HG03565 (cell line): ENCODE results near the gene ITSN1.
"Not testable (repeated sequence)": the region's sequence is repeated elsewhere in the genome, so short reads cannot be mapped to it uniquely, and the experiment has no call there.

Experiments used
- ATAC-seq: cut with Tn5 transposase; IDR thresholded peaks from one replicate; pipeline ENCODE4 v1.9.1; 2021; ENCODE audit warnings: mild to moderate bottlenecking, moderate library complexity; ENCODE audit not compliant: unreplicated experiment

The ITSN1 gene

DNA sequence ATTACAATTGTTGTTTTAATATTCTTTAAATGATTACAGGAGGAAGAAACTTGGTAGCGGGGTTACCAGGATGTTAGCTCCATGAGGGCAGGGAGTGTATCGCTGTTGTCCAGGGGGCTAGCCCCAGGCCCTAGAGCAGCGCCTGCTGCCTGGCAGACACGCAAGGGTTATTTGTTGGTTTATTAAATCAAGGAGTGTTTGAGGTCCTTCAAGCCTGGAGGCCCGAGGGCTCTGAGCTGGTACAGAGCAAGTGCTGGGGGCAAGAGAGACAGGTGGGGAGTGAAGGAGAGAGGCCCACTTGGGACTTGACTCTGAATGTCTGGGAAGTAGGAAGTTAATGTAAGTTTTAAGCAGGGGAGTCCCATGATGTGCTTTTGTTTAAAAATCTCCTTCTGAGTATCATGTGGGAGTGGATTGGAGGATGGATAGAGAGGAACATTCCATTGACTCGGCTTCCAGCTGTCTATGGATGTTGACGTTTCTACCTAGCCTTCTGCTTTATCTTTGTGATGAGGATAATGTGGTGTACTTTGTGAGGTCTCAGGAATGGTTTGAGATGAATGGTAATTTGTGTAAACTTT lies 8.7 kb downstream of the ITSN1 start:
- ATAC-seq: no peak

DNA sequence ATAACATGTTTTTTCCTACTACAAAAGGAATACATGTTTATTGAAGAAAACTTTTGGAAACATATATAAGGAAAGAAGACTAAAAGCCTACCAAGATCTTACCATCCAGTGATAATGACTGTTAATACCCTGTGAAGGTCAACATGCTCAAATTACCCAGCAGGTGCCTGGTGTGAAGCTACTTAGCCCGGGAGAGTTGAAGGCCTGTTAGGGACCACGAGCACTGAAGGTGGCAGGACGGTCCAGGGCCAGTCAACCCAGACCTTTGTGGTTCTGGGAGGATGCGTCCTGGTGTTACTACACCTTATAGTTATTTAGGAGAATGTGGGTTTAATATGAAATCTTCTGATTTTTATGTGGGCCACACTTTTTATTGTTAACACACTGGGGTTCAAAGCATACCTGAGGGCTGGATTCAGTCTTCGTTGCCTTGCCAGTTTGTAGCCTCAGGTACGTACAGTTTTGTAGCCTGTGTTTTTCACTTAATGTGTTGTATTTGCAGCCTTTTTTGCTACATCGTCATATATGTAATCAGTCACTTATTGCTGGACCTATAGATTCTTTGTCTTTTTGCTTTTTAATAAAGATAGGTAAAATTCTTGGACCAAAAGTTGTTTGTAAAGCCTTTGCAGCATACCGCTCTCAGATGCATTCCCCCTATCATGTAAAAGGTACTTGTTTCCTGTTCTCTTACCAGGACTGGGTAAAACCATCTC lies 9.8 kb downstream of the ITSN1 start:
- no peak for ATAC-seq

DNA sequence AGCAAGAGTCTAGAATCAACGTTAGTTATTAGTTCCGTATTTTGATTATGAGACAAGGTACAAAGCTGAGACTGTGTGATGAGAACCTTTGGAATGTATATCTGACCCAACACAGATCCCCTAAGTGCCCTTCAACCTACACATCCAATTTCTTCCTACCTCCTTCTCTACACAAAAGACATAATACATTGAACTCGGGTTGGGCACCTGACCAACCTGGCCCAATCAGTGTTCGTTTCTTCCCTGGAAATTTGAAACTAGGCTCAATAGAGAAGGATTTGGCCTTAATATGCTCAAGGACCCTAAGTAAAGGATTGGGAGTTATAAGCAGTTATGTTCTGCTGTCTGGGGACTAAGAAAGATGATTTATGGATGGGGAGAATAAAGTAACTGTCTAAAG lies 12.1 kb downstream of the ITSN1 start:
- ATAC-seq: no peak

DNA sequence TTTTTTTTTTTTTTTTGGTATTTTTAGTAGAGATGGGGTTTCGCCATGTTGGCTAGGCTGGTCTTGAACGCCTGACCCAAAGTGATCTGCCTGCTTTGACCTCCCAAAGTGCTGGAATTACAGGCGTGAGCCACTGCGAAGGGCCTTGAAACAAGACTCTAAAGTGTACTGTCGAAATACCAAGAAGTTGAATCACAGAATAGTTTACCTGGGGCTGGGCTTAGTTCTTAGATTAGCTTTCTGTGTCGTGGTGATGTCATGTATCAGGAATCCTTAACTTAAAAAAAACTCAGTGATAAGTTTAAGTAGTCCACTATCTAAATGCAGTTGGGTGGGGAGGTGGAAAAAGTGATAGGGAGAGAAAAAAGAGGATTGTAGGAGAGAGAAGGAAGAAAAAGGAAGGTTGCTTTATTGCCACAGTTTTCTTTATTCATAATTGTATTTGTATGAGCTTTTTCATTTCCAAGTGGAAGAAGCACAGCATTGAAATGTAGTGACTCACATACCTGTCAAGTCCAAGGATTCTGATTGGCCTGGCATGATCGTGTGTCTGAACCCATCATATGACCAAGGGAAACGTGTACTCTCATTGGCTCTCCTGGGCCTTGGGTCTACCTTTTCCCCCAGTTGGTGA lies 13.4 kb downstream of the ITSN1 start:
- no peak for ATAC-seq

DNA sequence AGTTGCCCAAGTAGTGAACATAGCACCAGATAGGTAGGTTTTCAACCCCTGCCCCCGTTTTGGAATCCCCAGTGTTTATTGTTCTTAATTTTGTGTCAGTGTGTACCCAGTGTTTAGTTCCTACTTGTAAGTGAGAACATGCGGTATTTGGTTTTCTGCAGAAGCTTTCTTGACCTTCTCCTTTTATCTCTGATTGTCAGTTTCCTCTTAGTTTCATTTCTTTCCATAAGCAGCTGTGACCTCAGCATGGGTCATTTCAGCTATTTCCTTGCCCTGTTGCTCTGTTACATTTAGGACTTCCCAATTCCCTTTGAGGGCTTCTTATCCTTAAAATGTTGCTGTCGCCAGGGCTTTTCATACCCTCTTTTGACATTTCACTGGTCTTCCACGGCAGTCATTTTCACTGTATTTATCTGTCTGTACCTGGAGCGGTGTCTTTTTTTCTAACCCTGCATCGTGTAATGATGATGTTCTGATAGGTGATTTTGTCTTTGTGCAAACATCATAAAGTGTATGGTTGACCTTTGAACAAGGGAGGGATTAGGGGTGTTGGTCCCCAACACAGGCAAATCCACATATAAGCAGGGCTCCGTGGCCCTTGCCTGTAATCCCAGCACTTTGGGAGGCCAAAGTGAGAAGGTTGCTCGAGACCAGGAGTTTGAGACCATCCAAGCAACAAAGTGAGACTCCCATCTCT lies 15.0 kb downstream of the ITSN1 start:
- no peak for ATAC-seq

DNA sequence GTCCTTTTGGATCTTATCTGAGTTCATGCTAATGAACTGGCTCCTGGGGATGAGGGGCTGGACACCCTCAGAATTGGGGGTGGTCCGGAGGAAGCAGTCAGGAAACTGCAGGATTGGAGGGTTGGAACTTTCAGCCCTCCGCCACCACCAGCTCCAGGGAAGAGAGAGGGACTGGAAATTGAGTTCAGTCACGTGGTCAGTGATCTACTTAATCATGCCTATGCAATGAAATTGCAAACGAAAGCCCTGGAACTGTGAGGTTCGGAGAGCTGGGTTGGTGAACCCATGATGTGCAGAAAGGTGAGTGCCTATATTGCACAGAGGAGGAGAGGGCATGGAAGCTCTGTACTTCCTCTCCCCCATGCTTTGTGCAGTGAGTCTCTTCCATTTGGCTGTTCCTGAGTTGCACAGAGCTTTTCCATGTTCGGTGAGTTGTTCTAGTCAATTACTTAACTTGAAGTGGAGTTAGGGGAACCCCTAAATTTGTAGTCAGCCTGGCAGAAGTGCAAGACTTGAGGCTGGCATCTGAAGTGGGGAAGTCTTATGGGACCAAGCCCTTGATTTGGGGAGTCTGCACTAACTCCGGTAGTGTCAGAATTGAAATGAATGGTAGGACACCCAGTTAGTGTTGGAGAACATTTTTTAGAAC lies 16.7 kb downstream of the ITSN1 start:
- ATAC-seq: no peak

DNA sequence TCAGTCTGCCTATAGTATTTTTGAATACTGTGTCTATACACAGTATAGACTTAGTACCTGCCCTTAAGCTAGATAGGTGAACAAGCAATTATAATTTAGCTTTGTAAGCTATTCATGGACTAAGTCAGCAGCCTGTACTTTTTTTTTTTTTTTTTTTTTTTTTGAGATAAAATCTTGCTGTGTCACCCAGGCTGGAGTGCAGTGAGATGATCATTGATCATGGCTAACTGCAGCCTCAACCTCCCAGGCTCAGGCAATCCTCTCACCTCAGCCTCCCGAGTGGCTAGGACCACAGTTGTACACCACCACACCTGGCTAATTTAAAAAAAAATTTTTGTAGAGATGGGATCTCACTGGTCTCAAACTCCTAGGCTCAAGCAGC lies 17.3 kb downstream of the ITSN1 start:
- ATAC-seq: no peak

DNA sequence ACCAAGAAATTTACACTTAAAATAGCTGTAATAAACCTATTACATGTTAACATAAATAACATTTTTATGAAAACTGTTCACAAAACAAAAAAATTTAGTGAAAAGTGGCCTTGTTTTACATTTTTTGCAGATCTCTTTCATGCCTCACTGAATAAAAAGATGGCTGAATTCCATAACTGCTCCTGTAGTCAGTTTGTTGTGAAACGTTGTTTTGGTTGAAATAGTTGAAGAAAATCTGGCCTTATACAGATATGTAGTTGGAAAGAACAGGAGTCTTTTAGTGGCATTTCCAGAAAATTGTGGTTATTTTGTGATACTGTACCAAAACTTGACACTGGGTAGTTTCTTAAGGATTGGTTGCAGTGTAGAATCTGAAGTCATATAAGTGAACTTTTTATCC lies 18.1 kb downstream of the ITSN1 start:
- ATAC-seq: no peak

DNA sequence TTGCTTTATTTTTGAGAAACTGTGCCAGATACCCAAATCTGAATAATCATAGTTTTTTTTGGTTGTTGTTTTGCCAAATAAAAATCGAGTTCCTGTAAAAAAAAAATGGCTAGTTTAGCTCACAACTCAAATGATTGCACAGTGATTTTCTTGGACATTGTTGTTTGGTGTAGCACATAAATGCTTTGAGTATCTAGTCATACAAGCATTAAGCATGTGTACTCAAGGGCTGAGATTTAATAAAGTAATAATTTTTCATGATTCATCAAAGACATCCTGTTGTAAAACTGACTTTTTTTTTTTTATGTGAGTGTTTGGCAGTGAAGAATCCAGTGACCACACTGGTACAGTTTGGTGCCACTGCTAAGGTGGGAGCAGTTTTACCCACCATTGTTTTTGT lies 18.8 kb downstream of the ITSN1 start:
- no peak for ATAC-seq

DNA sequence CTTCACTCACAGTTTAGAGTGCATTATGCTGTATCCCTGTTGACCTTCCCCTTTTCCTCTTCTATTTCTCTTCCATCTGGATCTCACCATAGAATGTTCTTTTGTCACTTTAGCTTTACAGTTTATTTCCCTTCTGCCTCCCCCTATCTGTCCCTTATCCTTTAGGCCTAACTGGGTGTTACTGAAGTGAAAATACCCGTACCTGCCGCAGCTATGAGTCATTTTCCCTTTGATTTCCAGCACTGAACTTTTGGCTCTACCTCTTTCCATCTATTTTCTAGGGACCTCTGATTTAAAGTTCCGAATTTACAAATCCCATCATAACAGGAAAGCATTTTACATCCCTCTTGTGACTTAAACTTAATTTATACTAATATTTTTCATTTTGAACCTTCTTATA lies 19.7 kb downstream of the ITSN1 start:
- no peak for ATAC-seq

DNA sequence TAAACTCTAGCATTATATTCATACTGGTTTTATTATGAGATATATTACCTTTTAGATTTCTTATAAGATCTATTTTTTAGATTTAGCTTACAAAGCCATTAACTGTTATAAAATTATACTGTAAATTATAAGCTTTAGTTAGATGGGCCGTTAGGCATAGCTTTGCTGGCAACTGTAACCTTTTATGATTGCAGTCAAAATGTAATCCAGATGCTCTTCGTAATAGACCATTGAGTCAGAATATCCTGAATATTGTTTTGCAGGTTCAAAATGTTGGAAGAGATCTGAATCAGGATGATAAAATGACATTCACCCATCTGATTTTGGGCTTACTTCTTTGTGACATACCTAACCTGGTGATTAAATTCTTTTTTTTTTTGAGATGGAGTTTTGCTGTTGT lies 20.9 kb downstream of the ITSN1 start:
- ATAC-seq: no peak

DNA sequence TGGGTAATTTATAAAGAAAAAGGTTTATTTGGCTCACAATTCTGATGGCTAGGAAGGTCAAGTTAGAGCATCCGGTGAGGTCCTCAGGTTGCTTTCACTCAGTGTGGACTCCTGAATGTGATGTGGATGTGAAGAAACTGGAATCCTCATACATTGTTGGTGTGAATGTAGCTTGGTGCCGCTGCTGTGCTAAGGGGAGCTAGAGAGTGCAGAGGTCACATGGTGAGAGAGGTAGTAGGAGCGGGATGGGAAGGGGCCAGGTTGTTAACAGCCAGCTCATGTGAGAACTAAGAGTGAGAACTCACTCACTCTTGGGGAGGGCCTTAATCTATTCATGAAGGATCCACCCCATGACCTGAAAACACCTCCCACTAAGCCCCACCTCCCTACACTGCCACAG lies 21.8 kb downstream of the ITSN1 start:
- ATAC-seq: no peak

DNA sequence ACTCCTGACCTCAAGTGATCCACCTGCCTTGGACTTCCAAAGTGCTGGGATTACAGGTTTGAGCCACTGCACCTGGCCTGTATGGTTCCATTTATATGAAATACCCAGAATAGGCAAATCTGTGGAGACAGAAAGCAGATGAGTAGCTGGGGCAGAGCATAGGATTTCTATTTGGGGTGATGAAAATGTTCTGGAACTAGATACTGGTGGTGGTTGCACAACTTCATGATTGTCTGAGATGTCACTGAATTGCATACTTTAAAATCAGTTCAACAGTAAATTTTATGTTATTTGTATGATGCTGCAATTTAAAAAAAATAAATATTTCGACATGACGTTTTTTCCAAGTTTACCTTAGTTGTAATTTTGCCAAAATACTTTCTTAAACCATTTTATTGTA lies 23.9 kb downstream of the ITSN1 start:
- no peak for ATAC-seq

DNA sequence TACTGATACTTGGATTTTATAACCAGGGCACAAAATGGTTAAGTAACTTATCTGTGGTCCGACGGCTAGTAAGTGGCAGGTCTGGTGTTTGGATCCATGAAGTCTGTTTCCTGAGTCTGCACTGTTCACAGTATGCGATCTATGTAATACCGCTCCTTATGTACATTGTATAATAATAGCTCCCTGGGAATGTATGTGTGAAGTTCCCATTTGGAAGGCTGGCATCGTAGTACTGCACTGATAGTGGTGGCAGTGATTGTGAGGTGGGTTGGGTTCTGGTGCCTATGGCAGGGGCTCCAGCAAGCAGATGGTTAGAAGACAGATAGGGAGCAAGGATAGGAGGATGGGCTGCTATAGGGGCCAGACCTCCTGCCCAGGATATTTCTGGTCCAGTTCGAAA lies 25.3 kb downstream of the ITSN1 start:
- no peak for ATAC-seq

DNA sequence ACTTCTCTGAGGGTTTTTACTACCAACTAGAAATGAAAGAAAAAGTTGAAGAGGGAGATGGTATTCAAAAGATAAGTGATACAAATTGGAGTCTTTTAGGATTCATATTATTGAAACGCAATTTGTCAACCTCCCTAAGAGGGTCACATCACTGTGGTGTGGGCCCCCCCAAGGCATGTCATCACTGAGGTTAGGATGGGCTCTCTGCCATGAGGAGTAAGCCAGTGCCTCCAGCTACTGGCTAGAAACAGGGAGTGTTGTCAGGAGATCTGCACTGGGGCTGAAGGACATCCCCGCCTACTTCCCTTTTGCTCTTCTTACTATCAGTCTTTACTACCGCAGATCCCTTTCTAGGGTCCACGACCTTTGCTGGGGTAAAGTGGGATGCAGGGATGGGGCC lies 25.9 kb downstream of the ITSN1 start:
- no peak for ATAC-seq

DNA sequence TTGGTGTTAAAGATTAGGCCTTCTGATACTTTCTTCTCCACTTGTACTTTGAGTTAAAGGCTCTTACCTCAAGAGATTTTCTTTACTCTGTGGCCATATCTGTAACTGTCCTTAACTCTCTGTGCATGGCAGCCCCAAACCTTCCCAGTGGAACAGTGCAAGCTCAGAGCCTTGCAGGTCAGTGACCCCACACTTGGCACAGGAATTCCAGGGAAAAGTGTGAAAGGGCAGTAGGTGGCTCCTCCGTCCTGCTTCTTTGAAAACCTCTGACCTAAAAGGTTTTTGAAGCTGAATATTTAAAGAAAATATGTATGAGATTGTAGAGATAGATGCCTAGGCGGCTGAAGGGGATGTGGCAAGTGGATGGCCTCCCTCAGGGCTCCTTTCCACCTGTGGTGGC lies 26.3 kb downstream of the ITSN1 start:
- ATAC-seq: no peak

DNA sequence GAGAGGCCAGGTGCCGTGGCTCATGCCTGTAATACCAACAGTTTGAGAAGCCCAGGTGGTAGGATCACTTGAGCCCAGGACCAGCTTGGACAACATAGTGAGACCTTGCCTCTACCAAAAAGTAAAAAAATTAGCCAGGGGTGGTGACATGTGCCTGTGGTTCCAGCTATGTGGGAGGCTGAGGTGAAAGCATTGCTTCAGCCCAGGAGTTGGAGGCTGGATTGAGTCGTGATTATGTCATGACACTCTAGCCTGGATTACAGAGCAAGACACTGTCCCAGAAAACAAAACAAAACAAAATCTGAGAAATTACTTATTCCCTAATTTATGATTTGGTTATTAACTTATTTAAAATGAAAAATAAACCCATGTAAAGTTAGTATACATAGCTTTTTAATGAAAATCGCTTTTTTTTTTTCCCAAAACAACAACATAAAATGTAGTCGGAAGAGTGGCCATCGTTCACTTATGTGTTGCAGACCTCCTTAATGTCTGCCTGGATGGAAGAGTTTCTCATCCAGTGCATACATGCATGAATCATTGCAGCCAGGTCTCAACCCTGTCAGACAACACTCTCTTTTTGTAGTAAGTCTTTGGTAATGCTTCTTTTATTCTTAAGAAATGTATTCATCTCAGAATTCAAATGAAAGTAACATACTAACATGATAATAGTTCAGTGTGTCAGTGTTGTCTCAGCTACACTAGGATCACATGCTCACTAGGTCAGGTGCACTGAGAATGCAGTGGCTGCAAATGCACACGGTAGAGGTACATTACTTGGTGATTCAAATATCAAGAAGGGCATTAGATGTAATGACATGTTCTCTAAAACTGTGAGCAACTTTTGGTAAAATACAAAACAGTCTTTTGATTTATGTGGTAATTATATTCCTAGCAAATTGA lies 28.0 kb downstream of the ITSN1 start:
- ATAC-seq: no peak

DNA sequence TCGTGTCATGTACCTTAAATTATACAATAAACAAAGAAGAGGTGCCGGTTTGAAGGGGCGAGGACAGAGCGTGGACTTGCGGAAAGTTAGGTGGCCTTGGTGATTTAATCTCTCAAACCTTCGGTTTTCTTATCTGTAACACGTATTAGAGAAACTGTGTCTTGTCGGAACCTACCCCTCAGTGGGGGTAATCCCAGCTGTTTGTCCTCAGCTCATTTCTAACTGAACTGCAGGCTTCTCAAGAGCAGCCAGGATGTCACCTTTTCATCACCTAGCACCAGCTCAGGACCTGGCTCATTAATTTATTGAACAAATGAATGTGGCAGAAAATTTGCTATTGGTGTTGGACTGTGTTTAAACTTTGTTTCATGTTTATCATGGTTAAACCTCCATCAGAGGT lies 31.2 kb downstream of the ITSN1 start:
- no peak for ATAC-seq

DNA sequence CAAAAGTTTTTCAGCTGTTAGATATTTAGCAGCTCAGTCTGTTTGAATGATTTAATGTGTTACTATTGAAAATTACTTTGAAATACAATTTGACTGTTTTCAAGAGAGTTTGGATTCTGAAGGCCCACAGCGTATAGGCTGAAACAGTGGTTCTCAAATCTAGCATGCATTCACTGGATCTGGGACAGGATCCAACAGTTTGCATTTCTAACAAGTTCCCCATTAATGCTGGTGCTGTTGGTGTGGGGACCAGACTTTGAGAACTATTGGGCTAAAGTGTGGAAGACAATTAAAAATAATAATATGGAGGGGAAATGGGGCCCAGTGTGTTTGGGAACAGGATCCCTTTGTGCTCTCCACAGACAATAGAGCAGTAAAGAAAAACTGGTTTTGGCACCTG lies 31.9 kb downstream of the ITSN1 start:
- ATAC-seq: no peak

DNA sequence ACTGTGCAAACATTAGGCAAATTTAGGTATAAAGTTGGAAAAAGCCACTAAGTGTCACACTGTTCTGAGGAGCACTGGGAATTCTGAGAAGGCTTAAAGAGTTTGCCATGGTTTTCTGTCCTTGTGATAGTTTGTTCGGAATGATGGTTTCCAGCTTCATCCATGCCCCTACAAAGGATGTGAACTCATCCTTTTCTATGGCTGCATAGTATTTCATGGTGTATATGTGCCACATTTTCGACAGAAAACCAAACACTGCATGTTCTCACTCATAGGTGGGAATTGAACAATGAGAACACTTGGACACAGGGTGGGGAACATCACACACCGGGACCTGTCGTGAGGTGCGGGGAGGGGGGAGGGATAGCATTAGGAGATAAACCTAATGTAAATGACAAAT lies 34.4 kb downstream of the ITSN1 start:
- ATAC-seq: not testable (repeated sequence)

DNA sequence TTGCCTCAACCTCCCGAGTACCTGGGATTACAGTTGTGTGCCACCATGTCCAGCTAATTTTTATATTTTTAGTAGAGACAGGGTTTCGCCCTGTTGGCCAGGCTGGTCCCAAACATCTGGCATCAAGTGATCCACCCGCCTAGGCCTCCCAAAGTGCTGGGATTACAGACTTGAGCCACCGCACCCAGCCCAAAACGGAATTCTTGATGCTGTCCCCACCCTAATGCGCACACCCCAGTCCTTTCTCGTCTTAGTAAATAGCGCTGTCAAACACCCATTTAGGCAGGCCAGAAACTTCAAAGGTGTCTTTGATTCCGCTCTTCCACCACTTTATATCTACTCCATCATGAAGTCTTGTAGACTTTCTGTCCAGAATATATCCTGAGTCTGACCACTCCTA lies 35.1 kb downstream of the ITSN1 start:
- ATAC-seq: no peak
